NT2/D1 (cell line): ENCODE results near the gene SLC12A5.

Experiments
- DNase-seq: peaks from one replicate; pipeline ENCODE4 v3.0.0-alpha.2; 2011; ENCODE audit warnings: low read depth, low spot score
- H3K27me3 ChIP-seq: 2 replicates; pipeline ENCODE4 v1.6.0; 2011; ENCODE audit warnings: mild to moderate bottlenecking; ENCODE audit not compliant: insufficient read length, insufficient read depth
- H3K36me3 ChIP-seq: 2 replicates; pipeline ENCODE4 v1.6.1; 2011; ENCODE audit warnings: mild to moderate bottlenecking, low read length, mixed read lengths; ENCODE audit not compliant: insufficient read depth, insufficient read length
- H3K4me1 ChIP-seq: 2 replicates; pipeline ENCODE4 v1.5.1; 2011; ENCODE audit not compliant: insufficient read depth, insufficient read length
- H3K4me3 ChIP-seq: 2 replicates; pipeline ENCODE4 v1.5.1; 2011; ENCODE audit warnings: low read depth; ENCODE audit not compliant: insufficient read length
- H3K9ac ChIP-seq: 2 replicates; pipeline ENCODE4 v1.6.0; 2011; ENCODE audit warnings: low read depth; ENCODE audit not compliant: insufficient read length
- H3K9me3 ChIP-seq: 2 replicates; pipeline ENCODE4 v1.5.1; 2011; ENCODE audit warnings: mild to moderate bottlenecking, low read length; ENCODE audit not compliant: insufficient read depth
- SUZ12 ChIP-seq: IDR thresholded peaks from 2 replicates; pipeline ENCODE4 v1.6.1; 2011; ENCODE audit not compliant: insufficient read length, insufficient read depth; ENCODE audit errors: extremely low read depth
- YY1 ChIP-seq: IDR thresholded peaks from 2 replicates; pipeline ENCODE4 v1.6.1; 2011; ENCODE audit not compliant: insufficient read length, insufficient read depth
- ZNF274 ChIP-seq: IDR thresholded peaks from 2 replicates; pipeline ENCODE4 v1.6.1; 2011; ENCODE audit warnings: mild to moderate bottlenecking, low read depth, low read length

The SLC12A5 gene

GRCh38 chr20:46083531-46084061 lies 54.6 kb downstream of the SLC12A5 start:
- no peak for TF ChIP-seq ZNF274
- no peak for TF ChIP-seq YY1
- TF ChIP-seq SUZ12 = no peak
- no peaks in the 10 kb centered on the region for H3K9me3 ChIP-seq
- H3K4me1 ChIP-seq = no peaks in the 10 kb centered on the region
- no peaks in the 10 kb centered on the region for H3K27me3 ChIP-seq
- H3K9ac ChIP-seq = no peak overlapping the region
- DNase-seq = no peak
- H3K36me3 ChIP-seq = peaks cover 13% of the 10 kb centered on the region
- no peak overlapping the region for H3K4me3 ChIP-seq

- Histone ChIP-seq H3K36me3 (peaks cover under 1% of the 10 kb centered on the region), H3K9me3 (no peaks in the 10 kb centered on the region), H3K4me3 (no peak overlapping the region), H3K9ac (no peak overlapping the region), H3K27me3 (no peaks in the 10 kb centered on the region), H3K4me1 (no peaks in the 10 kb centered on the region)
- TF ChIP-seq SUZ12 = no peak
- no peak for TF ChIP-seq ZNF274
- TF ChIP-seq YY1 = no peak
- DNase-seq = no peak
These were observed 55.8 kb downstream of the SLC12A5 start for GRCh38 chr20:46084805-46085178.

- H3K9ac ChIP-seq = no peak overlapping the region
- no peaks in the 10 kb centered on the region for H3K27me3 ChIP-seq
- DNase-seq = no peak
- no peaks in the 10 kb centered on the region for H3K4me1 ChIP-seq
- no peaks in the 10 kb centered on the region for H3K9me3 ChIP-seq
- TF ChIP-seq SUZ12 = no peak
- no peak for TF ChIP-seq ZNF274
- no peak for TF ChIP-seq YY1
- no peak overlapping the region for H3K4me3 ChIP-seq
- H3K36me3 ChIP-seq = no peaks in the 10 kb centered on the region
These were observed 56.3 kb downstream of the SLC12A5 start for GRCh38 chr20:46085179-46085851.

GRCh38 chr20:46087161-46087560 lies 58.1 kb downstream of the SLC12A5 start:
- H3K27me3 ChIP-seq = no peaks in the 10 kb centered on the region
- no peaks in the 10 kb centered on the region for H3K36me3 ChIP-seq
- no peak for DNase-seq
- no peak for TF ChIP-seq SUZ12
- no peak for TF ChIP-seq ZNF274
- no peak overlapping the region for H3K9ac ChIP-seq
- peaks cover 4% of the 10 kb centered on the region; the same call in 1 of the 2 replicates for H3K9me3 ChIP-seq
- no peak overlapping the region for H3K4me3 ChIP-seq
- H3K4me1 ChIP-seq = no peaks in the 10 kb centered on the region

- H3K36me3 ChIP-seq = no peaks in the 10 kb centered on the region
These were observed 59.6 kb downstream of the SLC12A5 start for GRCh38 chr20:46088409-46089166.

GRCh38 chr20:46089167-46089416 lies 60.1 kb downstream of the SLC12A5 start:
- Histone ChIP-seq H3K9me3 (peaks cover 4% of the 10 kb centered on the region; the same call in 1 of the 2 replicates), H3K4me1 (no peaks in the 10 kb centered on the region), H3K4me3 (peak overlapping the region; percentile 95), H3K27me3 (no peaks in the 10 kb centered on the region), H3K9ac (peak overlapping the region; percentile 98), H3K36me3 (no peaks in the 10 kb centered on the region)
- TF ChIP-seq ZNF274 (no peak), SUZ12 (no peak), YY1 (no peak)
- no peak for DNase-seq

More at GRCh38 chr20:46088409-46089166, 59.6 kb downstream of the SLC12A5 start:
- peak overlapping the region; percentile 98 for H3K9ac ChIP-seq
- H3K4me1 ChIP-seq = no peaks in the 10 kb centered on the region
- H3K27me3 ChIP-seq = no peaks in the 10 kb centered on the region
- peak overlapping the region; percentile 95 for H3K4me3 ChIP-seq
- no peak for TF ChIP-seq YY1
- TF ChIP-seq ZNF274 = no peak
- no peak for TF ChIP-seq SUZ12
- DNase-seq = no peak
- H3K9me3 ChIP-seq = peaks cover 4% of the 10 kb centered on the region; the same call in 1 of the 2 replicates
